Measurements from ENCODE around the gene DNAL1.

The DNAL1 gene

GRCh38 chr14:73717711-73718417 is 73.1 kb downstream of the DNAL1 start:
- DNase-seq (ENCODE audit: low read depth in 2 of 2) = peak in 1 of 2 donors; percentile 24
- H3K4me3 ChIP-seq (replicated peaks in 1 of 2; ENCODE audit: low read depth in 2 of 2, low read length in 2 of 2) = no peak overlapping the region
- no peak for TF ChIP-seq CTCF (IDR thresholded peaks at IDR 0.05; ENCODE audit: low read depth, low read length)

- no peak for TF ChIP-seq CTCF (IDR thresholded peaks at IDR 0.05; ENCODE audit: low read depth, low read length)
- no peak for DNase-seq (ENCODE audit: low read depth in 2 of 2)
- H3K4me3 ChIP-seq (replicated peaks in 1 of 2; ENCODE audit: low read depth in 2 of 2, low read length in 2 of 2) = no peak overlapping the region
These were observed 73.8 kb downstream of the DNAL1 start for GRCh38 chr14:73718418-73719251.

- no peak for DNase-seq (ENCODE audit: low read depth in 2 of 2)
- TF ChIP-seq CTCF (IDR thresholded peaks at IDR 0.05; ENCODE audit: low read depth, low read length) = no peak
- no peak overlapping the region for H3K4me3 ChIP-seq (replicated peaks in 1 of 2; ENCODE audit: low read depth in 2 of 2, low read length in 2 of 2)
These were observed 74.6 kb downstream of the DNAL1 start for GRCh38 chr14:73719361-73719760.

GRCh38 chr14:73719791-73720190 is 75.0 kb downstream of the DNAL1 start:
- TF ChIP-seq CTCF (IDR thresholded peaks at IDR 0.05; ENCODE audit: low read depth, low read length) = no peak

GRCh38 chr14:73720636-73721035 is 75.8 kb downstream of the DNAL1 start:
- no peak for TF ChIP-seq CTCF (IDR thresholded peaks at IDR 0.05; ENCODE audit: low read depth, low read length)
- H3K4me3 ChIP-seq (replicated peaks in 1 of 2; ENCODE audit: low read depth in 2 of 2, low read length in 2 of 2) = no peak overlapping the region
- no peak for DNase-seq (ENCODE audit: low read depth in 2 of 2)

More at GRCh38 chr14:73719791-73720190, 75.0 kb downstream of the DNAL1 start:
- H3K4me3 ChIP-seq (replicated peaks in 1 of 2; ENCODE audit: low read depth in 2 of 2, low read length in 2 of 2) = no peak overlapping the region
- no peak for DNase-seq (ENCODE audit: low read depth in 2 of 2)

GRCh38 chr14:73721101-73721821 is 76.5 kb downstream of the DNAL1 start:
- no peak for TF ChIP-seq CTCF (IDR thresholded peaks at IDR 0.05; ENCODE audit: low read depth, low read length)
- DNase-seq (ENCODE audit: low read depth in 2 of 2) = no peak
- H3K4me3 ChIP-seq (replicated peaks in 1 of 2; ENCODE audit: low read depth in 2 of 2, low read length in 2 of 2) = no peak overlapping the region

Measured in cardiac fibroblast (primary cell).